Karpas-422 (cell line): ENCODE results near the gene HPS1. TPM values are rescaled to one million over a fixed set of nuclear protein-coding genes. Genes with fewer than 3 reads are reported as not detected.
A peak's percentile ranks its signal among the peaks of the same experiment; 100 is the strongest.

ENCODE experiments used
- DNase-seq: peaks from one replicate; pipeline ENCODE4 v3.0.0-alpha.2; 2015
- H2AFZ ChIP-seq: fragments of 200-600 bp; sonication (generic); 2 replicates; pipeline ENCODE4 v1.6.1; 2014; ENCODE audit warnings: antibody characterized with exemption, low read length, mixed read lengths
- H3K27ac ChIP-seq: fragments of 200-600 bp; sonication (generic); 2 replicates; pipeline ENCODE4 v1.5.1; 2014; ENCODE audit warnings: mild to moderate bottlenecking, low read length, moderate library complexity
- H3K27me3 ChIP-seq: fragments of 200-600 bp; sonication (generic); 2 replicates; pipeline ENCODE4 v1.6.1; 2014; ENCODE audit warnings: low read length, mixed read lengths
- H3K36me3 ChIP-seq: fragments of 200-600 bp; sonication (generic); 2 replicates; pipeline ENCODE4 v1.6.1; 2014; ENCODE audit warnings: low read length, mixed read lengths; ENCODE audit not compliant: insufficient read depth
- H3K4me1 ChIP-seq: fragments of 200-600 bp; sonication (generic); 2 replicates; pipeline ENCODE4 v1.6.1; 2014; ENCODE audit warnings: mild to moderate bottlenecking, low read length, mixed read lengths
- H3K4me2 ChIP-seq: fragments of 200-600 bp; sonication (generic); 2 replicates; pipeline ENCODE4 v1.6.1; 2014; ENCODE audit warnings: low read length, low read depth, mild to moderate bottlenecking; ENCODE audit not compliant: poor library complexity, severe bottlenecking
- H3K4me3 ChIP-seq: fragments of 200-600 bp; sonication (generic); 2 replicates; pipeline ENCODE4 v1.5.1; 2014; ENCODE audit warnings: mild to moderate bottlenecking, antibody characterized with exemption, low read length, mixed read lengths
- H3K79me2 ChIP-seq: fragments of 200-600 bp; sonication (generic); 2 replicates; pipeline ENCODE4 v1.6.1; 2014; ENCODE audit warnings: mild to moderate bottlenecking, low read length, mixed read lengths
- H3K9ac ChIP-seq: fragments of 200-600 bp; sonication (generic); 2 replicates; pipeline ENCODE4 v1.6.0; 2014; ENCODE audit warnings: low read length
- H3K9me2 ChIP-seq: fragments of 200-600 bp; sonication (generic), shearing (Covaris generic); replicated peaks from 2 replicates; pipeline ENCODE4 v1.6.0; 2014; ENCODE audit warnings: mild to moderate bottlenecking, low read length, moderate library complexity; ENCODE audit not compliant: insufficient read depth
- H3K9me3 ChIP-seq: fragments of 300-700, 200-600 bp; sonication (generic); 2 replicates; pipeline ENCODE4 v1.6.1; 2014; ENCODE audit warnings: low read length, mixed read lengths
- H4K20me1 ChIP-seq: fragments of 200-600 bp; sonication (generic); 2 replicates; pipeline ENCODE4 v1.6.1; 2014; ENCODE audit warnings: mild to moderate bottlenecking, antibody characterized with exemption, low read length, low read depth; ENCODE audit not compliant: insufficient read depth
- total RNA-seq: library from RNA; depleted of rRNA; stranded (reverse); fragments of >200 nt; shearing (Covaris generic); gene quantifications from 2 replicates; pipeline ENCODE4 v1.2.3, GENCODE V29; 2014; ENCODE audit warnings: low replicate concordance; rRNA removed

HPS1 gene
- 35.6 and 43.4 TPM in 2 replicates for total RNA-seq

DNA sequence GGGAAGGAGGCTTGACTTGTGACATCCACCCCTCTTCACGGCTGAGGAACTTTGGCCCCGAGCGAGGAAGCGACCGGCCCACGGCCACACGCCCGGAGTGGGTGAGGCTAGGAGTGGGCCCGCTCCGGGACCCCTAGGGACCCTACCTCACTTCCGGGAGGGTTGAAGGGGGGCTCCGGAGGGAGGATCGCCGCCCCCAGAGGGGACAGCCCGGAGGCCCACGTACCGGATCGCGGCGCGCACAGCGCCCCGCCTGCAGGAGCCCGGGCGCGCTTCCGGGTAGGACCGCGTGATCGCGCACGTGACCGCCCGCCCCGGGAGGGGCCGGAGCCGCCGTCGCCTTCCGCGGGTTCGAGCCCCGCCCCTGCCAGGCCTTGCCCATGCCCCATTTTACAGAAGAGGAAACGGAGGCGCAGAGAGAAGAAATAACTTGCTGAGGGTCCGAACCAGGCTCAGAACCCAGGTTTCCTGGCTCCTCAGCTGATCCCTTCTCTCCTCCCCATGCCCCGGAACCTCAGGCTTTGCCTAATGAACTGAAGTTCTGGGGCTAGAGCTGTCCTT, at the start of gene HPS1:
Gene HPS1, minus strand, starts transcription at position 275 of the 561 bp plus-strand sequence. CDS start 3,695 bp downstream, outside the sequence.
- Histone ChIP-seq H3K9ac (peak within 1 kb of the TSS; percentile 85), H3K79me2 (peaks cover 21% of the 10 kb centered on the region), H3K9me3 (no peaks in the 10 kb centered on the region), H4K20me1 (no peaks in the 10 kb centered on the region), H3K4me3 (peak within 1 kb of the TSS; percentile 78), H3K36me3 (peaks cover 9% of the 10 kb centered on the region), H3K9me2 (no peaks in the 10 kb centered on the region), H3K27ac (peak within 1 kb of the TSS; percentile 69), H3K4me2 (peak within 1 kb of the TSS; percentile 63), H3K4me1 (peaks cover 7% of the 10 kb centered on the region), H2AFZ (peak within 1 kb of the TSS; percentile 77), H3K27me3 (no peaks in the 10 kb centered on the region)
- peak; percentile 91 for DNase-seq

DNA sequence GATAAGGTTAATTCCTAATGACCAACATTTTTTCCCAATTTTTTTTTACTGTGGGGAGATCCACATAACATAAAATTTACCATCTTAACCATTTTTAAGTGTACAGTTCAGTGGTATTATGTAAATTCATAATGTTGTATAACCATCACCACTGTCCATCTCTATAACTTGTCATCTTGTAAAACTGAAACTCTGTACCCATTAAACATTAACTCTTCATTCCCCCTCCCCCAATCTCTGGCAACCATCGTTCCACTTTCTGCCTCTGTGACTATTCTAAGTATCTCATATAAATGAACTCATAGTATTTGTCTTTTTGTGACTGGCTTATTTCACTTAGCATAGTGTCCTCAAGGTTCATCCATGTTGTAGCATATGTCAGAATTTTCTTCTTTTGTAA, 46.0 kb upstream of the HPS1 start:
- no peak overlapping the region for H3K9ac ChIP-seq
- no peaks in the 10 kb centered on the region for H3K9me2 ChIP-seq
- no peak overlapping the region for H3K4me2 ChIP-seq
- no peak for DNase-seq
- H2AFZ ChIP-seq: no peak overlapping the region
- no peaks in the 10 kb centered on the region for H3K9me3 ChIP-seq
- H3K79me2 ChIP-seq: no peaks in the 10 kb centered on the region
- no peaks in the 10 kb centered on the region for H3K27me3 ChIP-seq
- no peaks in the 10 kb centered on the region for H3K36me3 ChIP-seq
- H3K27ac ChIP-seq: no peak overlapping the region
- H3K4me3 ChIP-seq: no peak overlapping the region
- H4K20me1 ChIP-seq: no peaks in the 10 kb centered on the region
- no peaks in the 10 kb centered on the region for H3K4me1 ChIP-seq

DNA sequence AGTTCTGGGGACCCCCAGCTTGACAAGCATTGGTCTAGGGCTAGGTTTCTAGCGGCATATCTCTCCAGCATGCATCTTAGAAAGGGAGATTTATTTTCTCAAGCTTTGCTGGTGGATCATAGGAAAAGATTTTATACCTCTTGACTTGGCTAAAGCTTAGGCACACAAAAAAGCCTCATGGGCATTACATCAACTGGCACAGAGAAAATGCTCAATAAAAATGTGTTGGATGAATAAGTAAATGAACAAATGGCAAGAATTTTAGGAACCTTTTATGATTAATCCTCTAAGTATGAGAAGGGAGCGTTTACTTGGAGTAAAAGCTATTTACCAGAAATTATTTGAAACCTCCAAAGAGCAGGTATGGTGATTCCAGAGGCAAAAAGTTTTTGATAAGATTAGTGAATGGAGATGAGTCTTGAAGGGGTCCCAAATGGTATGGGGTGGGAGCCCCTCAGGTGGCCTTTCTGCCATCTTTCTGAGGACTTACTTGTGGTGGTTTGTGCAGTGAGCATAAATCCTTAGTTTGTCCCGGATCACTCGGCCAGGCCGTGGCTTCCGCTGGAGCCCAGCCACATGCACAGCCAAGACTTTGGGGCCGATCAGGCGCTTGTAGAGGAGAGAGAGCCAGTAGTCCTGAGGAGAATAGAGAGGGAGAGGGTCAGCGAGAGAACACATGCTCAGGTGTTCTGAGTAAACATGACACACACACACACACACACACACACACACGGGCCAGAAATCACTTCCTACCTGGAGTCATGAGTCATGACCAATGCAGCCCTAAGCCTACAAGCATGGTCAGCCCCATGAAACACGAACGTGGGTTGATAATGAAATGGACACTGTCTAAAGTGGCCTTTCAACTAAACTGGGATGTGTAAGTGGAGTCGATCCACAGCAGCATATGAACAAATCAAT, 43.1 kb upstream of the HPS1 start:
- Histone ChIP-seq H3K79me2 (no peaks in the 10 kb centered on the region), H3K9ac (no peak overlapping the region), H3K4me1 (no peaks in the 10 kb centered on the region), H3K4me3 (no peak overlapping the region), H2AFZ (no peak overlapping the region), H3K9me3 (no peaks in the 10 kb centered on the region), H3K4me2 (no peak overlapping the region), H3K27ac (no peak overlapping the region), H3K36me3 (no peaks in the 10 kb centered on the region), H4K20me1 (no peaks in the 10 kb centered on the region), H3K9me2 (no peaks in the 10 kb centered on the region), H3K27me3 (no peaks in the 10 kb centered on the region)
- no peak for DNase-seq

DNA sequence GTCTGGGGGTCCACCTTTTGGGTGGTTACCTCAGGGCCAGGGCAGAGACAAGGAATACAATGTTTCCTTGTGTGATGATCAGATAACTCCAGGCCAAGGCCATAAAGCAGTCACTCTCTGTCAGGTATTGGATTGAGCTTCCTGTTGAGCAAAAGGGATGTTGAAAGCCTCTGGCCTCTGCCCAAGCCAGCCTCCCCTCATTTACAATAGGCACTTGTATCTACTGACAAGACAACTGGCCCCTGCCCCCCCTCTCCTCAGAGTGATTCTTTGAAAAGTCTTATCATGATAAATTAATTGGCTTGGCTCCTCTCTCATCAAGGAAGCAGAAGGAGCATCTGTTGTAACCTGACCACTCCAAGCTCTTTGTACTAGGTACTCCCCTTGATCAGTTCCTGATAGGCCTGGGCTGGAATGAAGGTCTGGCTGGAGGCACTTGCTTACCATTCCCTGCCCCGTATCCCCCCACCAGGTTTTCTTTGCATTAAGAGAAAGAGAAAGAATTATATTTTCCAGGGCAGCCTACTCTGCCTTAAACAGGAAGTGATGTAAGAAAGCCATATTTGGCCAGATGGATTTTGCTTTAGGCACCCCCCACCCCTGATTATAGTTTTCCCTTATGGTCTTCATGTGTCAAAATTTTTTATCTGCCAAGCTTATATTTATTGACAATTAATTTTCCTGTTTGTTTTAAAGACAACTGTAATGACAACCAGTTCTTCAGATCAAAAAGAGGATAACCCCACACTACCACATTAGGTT, 42.1 kb upstream of the HPS1 start:
- no peaks in the 10 kb centered on the region for H3K36me3 ChIP-seq
- H3K9me3 ChIP-seq: no peaks in the 10 kb centered on the region
- DNase-seq: no peak
- H3K4me1 ChIP-seq: no peaks in the 10 kb centered on the region
- no peaks in the 10 kb centered on the region for H3K27me3 ChIP-seq
- no peak overlapping the region for H2AFZ ChIP-seq
- no peak overlapping the region for H3K4me2 ChIP-seq
- H3K79me2 ChIP-seq: no peaks in the 10 kb centered on the region
- no peak overlapping the region for H3K4me3 ChIP-seq
- no peak overlapping the region for H3K9ac ChIP-seq
- no peaks in the 10 kb centered on the region for H4K20me1 ChIP-seq
- no peaks in the 10 kb centered on the region for H3K9me2 ChIP-seq
- H3K27ac ChIP-seq: no peak overlapping the region

DNA sequence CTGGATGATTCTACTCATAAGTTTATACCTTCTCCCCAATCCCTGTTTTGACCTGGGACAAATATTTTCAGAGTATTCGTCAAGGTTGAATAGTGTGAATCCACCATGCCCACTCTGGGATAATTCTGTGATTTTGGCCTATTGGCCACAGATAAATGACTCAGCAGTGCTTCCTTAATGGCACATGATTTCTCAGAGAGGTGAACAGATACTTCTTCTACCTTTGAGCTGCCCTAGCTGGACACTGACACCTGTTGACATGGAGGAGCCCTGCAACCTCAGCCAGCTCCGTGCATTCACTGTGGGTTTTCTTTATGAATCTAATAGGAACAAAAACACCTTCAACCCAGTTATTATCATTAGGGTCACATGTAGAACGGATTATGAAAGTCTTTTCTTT, 40.9 kb upstream of the HPS1 start:
- H3K9me3 ChIP-seq: no peaks in the 10 kb centered on the region
- H3K9ac ChIP-seq: no peak overlapping the region
- no peak for DNase-seq
- H3K27me3 ChIP-seq: no peaks in the 10 kb centered on the region
- H3K4me1 ChIP-seq: no peaks in the 10 kb centered on the region
- no peaks in the 10 kb centered on the region for H3K79me2 ChIP-seq
- no peaks in the 10 kb centered on the region for H4K20me1 ChIP-seq
- H3K27ac ChIP-seq: no peak overlapping the region
- no peaks in the 10 kb centered on the region for H3K9me2 ChIP-seq
- H3K36me3 ChIP-seq: no peaks in the 10 kb centered on the region
- H2AFZ ChIP-seq: no peak overlapping the region
- H3K4me3 ChIP-seq: no peak overlapping the region
- no peak overlapping the region for H3K4me2 ChIP-seq

DNA sequence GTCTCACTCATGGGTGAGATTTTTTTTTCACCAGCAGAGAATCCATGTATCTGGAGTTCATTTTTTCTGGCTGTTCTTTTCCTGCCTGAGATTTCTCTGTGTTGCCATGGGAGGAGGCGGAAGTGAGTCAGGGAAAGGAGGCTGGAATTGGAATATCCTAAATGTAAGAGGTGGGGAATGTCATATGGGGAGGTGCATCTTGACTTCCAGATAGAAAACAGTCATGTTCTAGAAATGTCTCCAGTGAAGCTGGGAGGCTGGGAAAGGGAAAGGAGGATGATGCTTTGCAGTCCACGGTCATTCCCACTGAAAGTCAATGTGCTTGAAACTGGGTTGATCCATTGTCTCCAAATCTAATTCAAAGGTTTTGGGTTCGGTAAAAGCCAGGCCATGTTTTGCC, 39.7 kb upstream of the HPS1 start:
- Histone ChIP-seq H3K79me2 (no peaks in the 10 kb centered on the region), H3K9ac (no peak overlapping the region), H3K27ac (no peak overlapping the region), H3K9me3 (no peaks in the 10 kb centered on the region), H3K4me3 (no peak overlapping the region), H4K20me1 (no peaks in the 10 kb centered on the region), H3K9me2 (no peaks in the 10 kb centered on the region), H3K27me3 (no peaks in the 10 kb centered on the region), H3K4me2 (no peak overlapping the region), H3K36me3 (no peaks in the 10 kb centered on the region), H2AFZ (no peak overlapping the region), H3K4me1 (no peaks in the 10 kb centered on the region)
- no peak for DNase-seq

DNA sequence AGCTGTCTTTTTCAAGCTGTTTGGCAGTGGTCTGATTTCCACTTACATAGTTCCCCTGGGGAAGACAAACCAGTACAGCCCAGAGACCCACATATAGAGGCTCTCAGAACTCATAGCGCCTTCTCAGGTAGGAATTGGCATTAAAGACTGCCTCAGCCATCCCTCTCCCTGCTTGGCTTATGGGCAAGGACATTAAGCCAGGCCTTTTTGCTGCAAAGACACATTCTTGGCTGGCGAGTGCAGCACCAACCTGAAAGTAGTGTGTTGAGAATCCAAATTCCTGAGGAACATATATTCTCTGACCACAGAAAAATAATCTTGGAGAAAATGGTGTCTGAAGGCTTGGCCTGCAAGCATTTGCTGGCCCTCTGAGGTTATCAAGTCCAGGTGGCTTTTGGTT, 39.2 kb upstream of the HPS1 start:
- H3K27ac ChIP-seq: no peak overlapping the region
- no peaks in the 10 kb centered on the region for H3K9me2 ChIP-seq
- no peaks in the 10 kb centered on the region for H3K4me1 ChIP-seq
- H3K4me3 ChIP-seq: no peak overlapping the region
- no peaks in the 10 kb centered on the region for H4K20me1 ChIP-seq
- H3K27me3 ChIP-seq: no peaks in the 10 kb centered on the region
- no peaks in the 10 kb centered on the region for H3K9me3 ChIP-seq
- H3K9ac ChIP-seq: no peak overlapping the region
- no peaks in the 10 kb centered on the region for H3K79me2 ChIP-seq
- DNase-seq: no peak
- no peaks in the 10 kb centered on the region for H3K36me3 ChIP-seq
- no peak overlapping the region for H2AFZ ChIP-seq
- H3K4me2 ChIP-seq: no peak overlapping the region

DNA sequence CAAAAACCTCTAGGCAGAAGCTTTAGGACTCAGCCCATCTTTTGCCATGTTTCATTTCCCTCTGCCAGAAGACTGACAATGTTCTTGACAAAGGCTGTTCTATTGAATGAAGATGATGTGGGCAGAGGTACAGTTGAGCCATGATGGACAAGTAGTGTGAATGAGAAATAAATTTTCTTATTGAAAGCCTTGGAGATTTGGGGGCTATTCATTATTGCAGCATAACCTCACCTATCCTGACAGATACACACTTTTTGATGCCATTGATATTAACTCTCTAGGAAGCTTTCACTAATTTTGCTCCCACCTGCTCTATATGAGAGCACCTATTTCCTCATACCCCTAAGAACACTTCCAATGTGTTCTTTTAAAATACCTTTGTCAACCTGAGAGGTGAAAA, 36.9 kb upstream of the HPS1 start:
- H4K20me1 ChIP-seq: no peaks in the 10 kb centered on the region
- H3K4me2 ChIP-seq: no peak overlapping the region
- no peak overlapping the region for H3K27ac ChIP-seq
- no peaks in the 10 kb centered on the region for H3K79me2 ChIP-seq
- H3K4me3 ChIP-seq: no peak overlapping the region
- no peaks in the 10 kb centered on the region for H3K36me3 ChIP-seq
- H3K4me1 ChIP-seq: no peaks in the 10 kb centered on the region
- H3K27me3 ChIP-seq: no peaks in the 10 kb centered on the region
- H3K9me2 ChIP-seq: no peaks in the 10 kb centered on the region
- no peak for DNase-seq
- H3K9me3 ChIP-seq: no peaks in the 10 kb centered on the region
- no peak overlapping the region for H3K9ac ChIP-seq
- H2AFZ ChIP-seq: no peak overlapping the region
